Measurements from ENCODE around the gene HOXA7. TPM values are rescaled to one million over a fixed set of nuclear protein-coding genes. Genes with fewer than 3 reads are reported as not detected.

HOXA7 gene
- total and polyA plus RNA-seq, 8 donors = 0.06 to 0.49 (median 0.17) TPM; not detected in 3

DNA sequence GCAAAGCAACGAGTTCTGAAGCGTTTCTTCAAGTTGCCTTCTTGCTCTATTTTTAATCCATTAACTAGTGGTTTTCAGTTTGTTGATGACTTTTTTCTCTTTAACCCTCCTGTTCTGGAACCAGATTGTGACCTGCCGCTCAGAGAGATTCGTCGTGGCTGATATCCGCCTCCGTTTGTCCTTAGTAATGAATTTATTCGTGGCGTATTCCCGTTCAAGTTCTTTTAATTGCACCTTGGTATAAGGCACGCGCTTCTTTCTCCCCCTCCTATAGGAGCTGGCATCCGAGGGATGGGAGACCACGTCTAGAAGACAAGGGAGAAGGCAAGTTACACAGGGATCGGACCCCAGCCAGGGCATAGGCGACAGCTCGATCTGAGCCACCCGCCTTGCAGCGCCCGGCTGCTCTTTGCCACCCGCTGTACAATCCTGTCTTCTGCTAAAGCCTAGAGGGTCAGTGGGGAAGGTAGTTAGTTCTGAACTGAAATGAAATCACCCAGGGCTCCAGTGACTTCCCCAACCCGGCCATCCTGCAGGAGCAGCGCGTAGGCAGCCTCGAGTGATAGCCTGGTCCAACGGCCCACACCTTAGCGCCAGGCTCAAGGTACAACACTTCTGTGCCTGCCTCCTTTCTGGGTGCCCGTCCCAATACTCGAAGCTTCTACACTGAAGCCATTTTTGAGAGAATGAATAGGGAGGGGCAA lies 41.8 kb upstream of the HOXA7 start:
- no peak overlapping the region for H3K4me3 ChIP-seq
- TF ChIP-seq, protein P1, sequence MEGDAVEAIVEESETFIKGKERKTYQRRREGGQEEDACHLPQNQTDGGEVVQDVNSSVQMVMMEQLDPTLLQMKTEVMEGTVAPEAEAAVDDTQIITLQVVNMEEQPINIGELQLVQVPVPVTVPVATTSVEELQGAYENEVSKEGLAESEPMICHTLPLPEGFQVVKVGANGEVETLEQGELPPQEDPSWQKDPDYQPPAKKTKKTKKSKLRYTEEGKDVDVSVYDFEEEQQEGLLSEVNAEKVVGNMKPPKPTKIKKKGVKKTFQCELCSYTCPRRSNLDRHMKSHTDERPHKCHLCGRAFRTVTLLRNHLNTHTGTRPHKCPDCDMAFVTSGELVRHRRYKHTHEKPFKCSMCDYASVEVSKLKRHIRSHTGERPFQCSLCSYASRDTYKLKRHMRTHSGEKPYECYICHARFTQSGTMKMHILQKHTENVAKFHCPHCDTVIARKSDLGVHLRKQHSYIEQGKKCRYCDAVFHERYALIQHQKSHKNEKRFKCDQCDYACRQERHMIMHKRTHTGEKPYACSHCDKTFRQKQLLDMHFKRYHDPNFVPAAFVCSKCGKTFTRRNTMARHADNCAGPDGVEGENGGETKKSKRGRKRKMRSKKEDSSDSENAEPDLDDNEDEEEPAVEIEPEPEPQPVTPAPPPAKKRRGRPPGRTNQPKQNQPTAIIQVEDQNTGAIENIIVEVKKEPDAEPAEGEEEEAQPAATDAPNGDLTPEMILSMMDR (IDR thresholded peaks at IDR 0.05) = no peak
- H3K9me3 ChIP-seq = no peaks in the 10 kb centered on the region
- intact Hi-C loops (cut with DNase I) = loop anchor here in 2 of 3 donors (10.0 kb wide), 2 partner anchors 727 to 827 kb away; no protein-coding TSS in a partner anchor
- no peaks in the 10 kb centered on the region for H3K36me3 ChIP-seq
- FAIRE-seq (no peak), ATAC-seq (no peak), DNase-seq (peak in 1 of 6 donors; percentile 49)
- no peak overlapping the region for H3K27ac ChIP-seq
- H3K4me1 ChIP-seq = peaks cover 0 to 10% (median 6%) of the 10 kb centered on the region in 3 donors
- 15% methylated on average over 29 of the region's 29 CpGs for WGBS, 2 donors
- peaks cover 0 to 83% (median 36%) of the 10 kb centered on the region in 4 donors for H3K27me3 ChIP-seq

DNA sequence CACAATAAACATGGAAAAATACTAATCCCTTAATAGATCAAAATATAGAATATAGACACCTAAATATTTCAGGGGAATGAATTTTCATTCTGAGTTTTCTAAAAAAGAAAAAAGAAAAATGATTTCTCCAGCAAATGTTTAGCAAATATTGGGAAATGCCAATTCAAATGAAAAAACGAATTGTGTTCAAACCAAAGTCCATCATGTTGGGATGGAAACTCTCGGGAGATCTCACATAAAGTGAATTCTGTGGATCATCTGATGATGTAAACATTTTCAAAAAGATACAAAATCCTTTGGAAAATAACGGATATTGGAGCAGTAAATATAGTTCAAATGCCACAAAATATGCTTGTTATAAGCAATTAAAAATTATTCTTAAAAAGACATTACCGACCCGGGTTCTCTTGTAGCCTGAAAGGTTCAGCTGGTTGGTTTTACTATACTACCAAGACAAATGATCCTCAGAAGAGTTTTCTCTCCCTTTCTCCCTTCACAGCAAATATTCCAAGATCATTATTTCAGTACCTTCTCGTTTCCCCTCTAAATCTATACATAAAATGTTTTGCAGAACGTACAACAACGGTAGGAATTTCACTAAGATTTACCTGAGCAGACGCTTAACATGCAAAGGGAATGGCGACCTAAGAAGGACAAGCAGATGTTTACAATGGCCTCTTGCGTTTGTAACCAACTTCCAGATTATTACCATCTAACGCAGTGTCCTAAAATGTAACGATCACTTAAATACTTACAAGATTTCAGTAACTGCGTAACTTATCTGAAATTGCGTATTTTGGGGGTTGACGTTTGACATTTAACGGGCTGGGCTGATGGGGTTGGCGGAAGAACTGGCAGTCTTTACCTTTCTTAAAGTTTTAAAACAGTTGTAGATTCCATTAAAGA lies 40.9 kb upstream of the HOXA7 start:
- no peak overlapping the region for H3K27ac ChIP-seq
- no peaks in the 10 kb centered on the region for H3K36me3 ChIP-seq
- TF ChIP-seq, protein P1 (IDR thresholded peaks at IDR 0.05) = no peak
- ATAC-seq (no peak), DNase-seq (no peak), FAIRE-seq (peak; percentile 65)
- no peak overlapping the region for H3K4me3 ChIP-seq
- H3K4me1 ChIP-seq = peaks cover 0 to 17% (median 6%) of the 10 kb centered on the region in 3 donors
- WGBS, 2 donors = 20 to 21% methylated on average over 18 of the region's 18 CpGs
- H3K27me3 ChIP-seq = peaks cover 0 to 83% (median 38%) of the 10 kb centered on the region in 4 donors
- H3K9me3 ChIP-seq = no peaks in the 10 kb centered on the region
- intact Hi-C loops (cut with DNase I) = loop anchor here in 2 of 3 donors (10.0 kb wide), 2 partner anchors 727 to 827 kb away; no protein-coding TSS in a partner anchor

DNA sequence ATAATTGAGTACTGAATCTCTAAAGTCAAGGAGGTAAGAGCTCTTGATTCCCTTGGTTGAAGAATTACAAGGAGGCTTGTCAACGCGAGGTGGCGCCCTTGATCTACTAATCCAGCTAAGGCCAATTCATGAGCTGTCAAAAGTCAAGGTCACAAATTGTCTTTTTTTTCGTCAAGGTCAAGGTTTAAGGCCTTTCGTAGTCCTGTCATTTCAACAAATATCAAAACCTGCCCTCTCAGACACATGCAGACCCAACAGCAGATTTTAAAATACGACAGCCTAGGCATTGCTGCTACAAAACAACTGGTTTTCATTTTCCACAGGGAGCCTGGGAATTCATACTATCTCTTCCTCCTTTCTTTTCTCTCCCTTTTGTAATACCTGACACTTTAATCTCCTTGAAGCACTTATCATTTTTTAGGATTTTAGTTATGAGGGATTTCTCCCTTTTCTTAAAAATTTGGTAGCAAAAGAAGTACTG lies 39.9 kb upstream of the HOXA7 start:
- peaks cover 0 to 88% (median 41%) of the 10 kb centered on the region in 4 donors for H3K27me3 ChIP-seq
- no peak overlapping the region for H3K27ac ChIP-seq
- WGBS, 2 donors = 3 to 4% methylated on average over 6 of the region's 6 CpGs
- peak in 5 of 6 donors; percentile 47 to 90 (median 71) for DNase-seq
- TF ChIP-seq, protein P1 (IDR thresholded peaks at IDR 0.05) = peak; percentile 15 to 69 (median 60)
- no peaks in the 10 kb centered on the region for H3K36me3 ChIP-seq
- H3K4me1 ChIP-seq = peaks cover 0 to 17% (median 6%) of the 10 kb centered on the region in 3 donors
- FAIRE-seq = peak; percentile 29
- no peaks in the 10 kb centered on the region for H3K9me3 ChIP-seq
- no peak overlapping the region for H3K4me3 ChIP-seq
- intact Hi-C loops (cut with DNase I) = loop anchor here in 2 of 3 donors (10.0 kb wide), 2 partner anchors 728 to 828 kb away; no protein-coding TSS in a partner anchor
- ATAC-seq = peak in 3 of 4 donors; percentile 48 to 63 (median 63)

DNA sequence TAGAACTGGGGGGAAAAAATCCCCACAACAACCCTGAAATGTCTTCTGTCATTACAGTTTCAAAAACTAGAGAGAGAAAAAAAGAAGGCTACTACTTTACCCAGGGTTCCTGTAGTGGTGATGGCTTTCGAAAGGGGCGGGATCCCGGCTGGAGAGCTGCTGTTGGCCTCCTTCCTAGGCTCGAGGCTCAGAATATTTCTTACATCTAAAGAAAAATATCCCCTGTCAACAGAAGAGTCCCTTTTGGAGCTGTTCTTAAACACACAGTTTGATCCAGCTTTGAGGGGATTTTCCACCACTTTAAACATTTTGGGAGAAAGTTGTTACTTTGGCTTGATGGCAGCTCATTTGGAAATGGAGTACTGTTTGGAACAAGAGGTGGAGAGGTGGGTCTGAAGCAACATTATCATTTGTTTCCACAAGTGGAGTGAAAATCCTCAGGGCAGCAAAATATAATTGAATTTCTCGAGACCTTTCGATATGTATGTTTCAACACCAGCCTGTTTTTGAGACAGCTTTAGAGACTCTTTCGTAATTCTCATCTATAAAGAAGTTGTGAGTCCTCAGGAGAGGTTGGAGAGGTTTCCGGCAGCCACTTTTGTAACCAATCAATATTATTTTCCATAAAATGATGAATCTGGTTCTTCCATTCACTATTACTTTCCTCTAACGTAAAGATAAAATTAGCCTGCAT lies 38.4 kb upstream of the HOXA7 start:
- intact Hi-C loops (cut with DNase I) = loop anchor here in 2 of 3 donors (10.0 kb wide), 2 partner anchors 730 to 830 kb away; no protein-coding TSS in a partner anchor
- no peaks in the 10 kb centered on the region for H3K36me3 ChIP-seq
- DNase-seq (peak in 1 of 6 donors; percentile 30), FAIRE-seq (no peak), ATAC-seq (no peak)
- peaks cover 0 to 12% (median 0%) of the 10 kb centered on the region in 3 donors for H3K4me1 ChIP-seq
- no peak overlapping the region for H3K27ac ChIP-seq
- TF ChIP-seq, protein P1 (IDR thresholded peaks at IDR 0.05) = no peak
- no peaks in the 10 kb centered on the region for H3K9me3 ChIP-seq
- no peak overlapping the region for H3K4me3 ChIP-seq
- WGBS, 2 donors = 23 to 34% methylated on average over 9 of the region's 9 CpGs
- H3K27me3 ChIP-seq = peaks cover 4 to 91% (median 44%) of the 10 kb centered on the region in 4 donors
